GM19438 (cell line): ENCODE data around the gene MMRN2.

ENCODE experiments used
- ATAC-seq: cut with Tn5 transposase; IDR thresholded peaks from one replicate; pipeline ENCODE4 v1.9.1; 2021; ENCODE audit warnings: low read depth; ENCODE audit not compliant: unreplicated experiment

MMRN2 gene

GRCh38 chr10:86899670-86900276, 57.6 kb downstream of the MMRN2 start:
- ATAC-seq: no peak

- no peak for ATAC-seq
Measured at GRCh38 chr10:86899132-86899531, 58.3 kb downstream of the MMRN2 start.

- ATAC-seq: no peak
Measured at GRCh38 chr10:86898511-86898910, 58.9 kb downstream of the MMRN2 start.

- no peak for ATAC-seq
Measured at GRCh38 chr10:86889997-86890396, 67.4 kb downstream of the MMRN2 start.

DNA sequence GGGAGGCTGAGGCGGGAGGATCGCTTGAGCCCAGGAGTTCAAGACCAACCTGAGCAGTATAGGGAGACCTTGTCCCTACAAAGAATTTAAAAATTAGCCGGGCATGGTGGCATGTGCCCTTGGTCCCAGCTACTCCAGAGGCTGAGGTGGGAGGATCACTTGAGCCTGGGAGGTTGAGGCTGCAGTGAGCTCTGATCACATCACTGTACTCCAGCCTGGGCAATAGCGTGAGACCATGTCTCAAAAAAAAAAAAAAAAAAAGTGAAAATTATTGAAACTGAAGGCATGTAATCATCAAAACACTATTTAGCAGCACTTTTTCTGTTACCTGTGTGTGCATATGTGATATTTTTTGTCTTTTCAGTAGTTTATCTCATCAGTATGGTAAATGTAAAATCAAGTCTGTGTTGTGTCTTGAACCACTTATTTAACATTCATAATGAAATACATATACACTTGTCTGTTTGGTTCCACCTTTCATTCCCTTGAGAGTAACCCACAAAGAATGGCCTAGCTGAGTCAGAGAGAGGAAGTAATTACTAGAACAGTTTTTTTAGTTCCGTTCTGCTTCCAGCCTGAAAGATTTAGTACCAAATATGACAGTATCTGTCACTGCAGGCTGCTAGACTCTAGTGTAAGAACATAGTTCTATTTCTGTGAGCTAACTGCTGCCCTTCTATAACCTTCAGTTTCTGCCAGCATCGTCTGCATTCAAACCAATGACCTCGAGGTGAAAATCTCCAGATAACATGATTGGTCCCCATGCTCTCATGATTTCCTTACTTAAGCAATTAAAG, 68.6 kb downstream of the MMRN2 start:
- peak; percentile 95 for ATAC-seq
